SK-N-SH treated with all-trans-retinoic acid at 6 μM for 48 hours (cell line): ENCODE data around the gene RAI14.

Experiments
- BACH2 ChIP-seq: fragments of 250-450 bp; sonication (Bioruptor Pico); IDR thresholded peaks from 2 replicates; pipeline ENCODE4 v1.9.0; 2021; ENCODE audit warnings: mild to moderate bottlenecking, borderline replicate concordance
- CSDC2 ChIP-seq: fragments of 250-450 bp; sonication (Bioruptor Pico); IDR thresholded peaks from 2 replicates; pipeline ENCODE4 v1.5.0; 2020; ENCODE audit warnings: mild to moderate bottlenecking, moderate library complexity
- GLIS3 ChIP-seq: fragments of 250-450 bp; sonication (Bioruptor Pico); IDR thresholded peaks from 2 replicates; pipeline ENCODE4 v1.5.0; 2020; ENCODE audit warnings: mild to moderate bottlenecking, moderate library complexity
- ISL1 ChIP-seq: fragments of 250-450 bp; sonication (Bioruptor Pico); IDR thresholded peaks from 2 replicates; pipeline ENCODE4 v2.1.2; 2022; ENCODE audit warnings: mild to moderate bottlenecking, moderate library complexity
- OSR1 ChIP-seq: fragments of 250-450 bp; sonication (Bioruptor Pico); IDR thresholded peaks from 2 replicates; pipeline ENCODE4 v1.8.0; 2022; ENCODE audit warnings: moderate library complexity, mild to moderate bottlenecking, inconsistent platforms
- PPARA ChIP-seq: fragments of 250-450 bp; sonication (Bioruptor Pico); IDR thresholded peaks from 2 replicates; pipeline ENCODE4 v1.5.0; 2020; ENCODE audit warnings: mild to moderate bottlenecking, borderline replicate concordance
- TOX ChIP-seq: fragments of 250-450 bp; sonication (Bioruptor Pico); IDR thresholded peaks from 2 replicates; pipeline ENCODE4 v1.8.0; 2021; ENCODE audit warnings: mild to moderate bottlenecking, moderate library complexity, borderline replicate concordance
- ZC3H10 ChIP-seq: fragments of 250-450 bp; sonication (Bioruptor Pico); IDR thresholded peaks from 2 replicates; pipeline ENCODE4 v1.5.1; 2021; ENCODE audit warnings: mild to moderate bottlenecking, moderate library complexity
- ZFP3 ChIP-seq: fragments of 250-450 bp; sonication (Bioruptor Pico); IDR thresholded peaks from 2 replicates; pipeline ENCODE4 v1.5.0; 2020; ENCODE audit warnings: mild to moderate bottlenecking, moderate library complexity
- ZFP30 ChIP-seq: fragments of 450-650 bp; formaldehyde crosslinking; IDR thresholded peaks from 2 replicates; pipeline ENCODE4 v1.5.0; 2022; ENCODE audit warnings: mild to moderate bottlenecking, moderate library complexity
- TF ChIP-seq, protein P1 (sequence below): fragments of 250-450 bp; sonication (Bioruptor Pico); IDR thresholded peaks from 2 replicates; pipeline ENCODE4 v1.8.0; 2021; ENCODE audit warnings: low read depth, mild to moderate bottlenecking, moderate library complexity, borderline replicate concordance
- TF ChIP-seq, protein P2 (sequence below): fragments of 250-450 bp; sonication (Bioruptor Pico); IDR thresholded peaks from 2 replicates; pipeline ENCODE4 v1.8.0; 2020; ENCODE audit warnings: mild to moderate bottlenecking, moderate library complexity, borderline replicate concordance
- TF ChIP-seq, protein P3 (sequence below): fragments of 250-450 bp; sonication (Bioruptor Pico); IDR thresholded peaks from 2 replicates; pipeline ENCODE4 v1.5.1; 2020; ENCODE audit warnings: low read depth, mild to moderate bottlenecking, moderate library complexity

DNA sequence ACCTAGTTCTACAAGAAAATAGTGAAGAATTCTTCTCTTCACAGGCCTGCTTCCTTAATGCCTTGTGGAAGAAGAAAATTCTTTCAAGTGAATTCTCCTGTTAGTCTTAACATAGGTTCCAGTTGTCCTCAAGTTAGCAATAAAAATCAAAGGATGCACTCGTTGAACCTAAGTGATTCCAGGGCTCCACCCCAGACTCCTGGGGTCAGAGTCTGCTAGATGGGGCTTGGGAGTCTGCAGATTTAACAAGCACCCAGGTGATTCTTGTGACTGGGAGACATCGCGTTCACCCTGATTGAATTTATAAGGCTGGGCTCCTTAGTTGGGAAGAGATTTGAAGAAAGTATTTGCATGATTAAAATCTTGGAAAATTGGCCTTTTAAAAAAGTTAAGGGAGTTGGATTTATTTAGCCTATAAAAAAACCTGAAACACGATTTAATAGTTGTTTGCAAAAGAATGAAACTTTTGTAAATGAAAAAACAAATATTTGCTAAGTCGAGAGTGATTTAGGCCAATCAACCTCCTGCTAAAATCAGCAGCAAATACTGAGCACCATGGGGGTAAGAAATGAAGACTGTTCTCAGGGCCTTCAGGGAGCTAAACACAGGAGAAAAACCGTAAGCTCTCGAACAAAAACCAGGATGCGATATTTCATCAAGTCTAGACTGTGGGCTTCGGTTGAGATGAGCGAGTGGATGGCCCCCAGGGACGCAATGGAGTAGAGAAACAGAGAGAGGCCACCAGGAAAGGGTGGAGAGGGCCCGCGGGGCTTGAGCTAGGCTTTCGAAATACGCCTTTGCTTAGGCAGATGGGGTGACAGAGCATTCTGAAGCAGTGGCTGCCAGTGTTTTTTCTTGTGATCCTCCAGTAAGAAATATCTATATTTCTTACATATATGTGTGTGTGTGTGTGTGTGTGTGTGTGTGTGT lies 95.9 kb downstream of the RAI14 start:
- no peak for TF ChIP-seq PPARA (CRISPR knock-in tag)
- TF ChIP-seq, protein P1, sequence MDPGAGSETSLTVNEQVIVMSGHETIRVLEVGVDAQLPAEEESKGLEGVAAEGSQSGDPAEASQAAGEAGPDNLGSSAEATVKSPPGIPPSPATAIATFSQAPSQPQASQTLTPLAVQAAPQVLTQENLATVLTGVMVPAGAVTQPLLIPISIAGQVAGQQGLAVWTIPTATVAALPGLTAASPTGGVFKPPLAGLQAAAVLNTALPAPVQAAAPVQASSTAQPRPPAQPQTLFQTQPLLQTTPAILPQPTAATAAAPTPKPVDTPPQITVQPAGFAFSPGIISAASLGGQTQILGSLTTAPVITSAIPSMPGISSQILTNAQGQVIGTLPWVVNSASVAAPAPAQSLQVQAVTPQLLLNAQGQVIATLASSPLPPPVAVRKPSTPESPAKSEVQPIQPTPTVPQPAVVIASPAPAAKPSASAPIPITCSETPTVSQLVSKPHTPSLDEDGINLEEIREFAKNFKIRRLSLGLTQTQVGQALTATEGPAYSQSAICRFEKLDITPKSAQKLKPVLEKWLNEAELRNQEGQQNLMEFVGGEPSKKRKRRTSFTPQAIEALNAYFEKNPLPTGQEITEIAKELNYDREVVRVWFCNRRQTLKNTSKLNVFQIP (CRISPR knock-in tag), result no peak
- TF ChIP-seq ISL1 (CRISPR knock-in tag), result no peak
- no peak for TF ChIP-seq ZC3H10
- no peak for TF ChIP-seq GLIS3 (CRISPR knock-in tag)
- TF ChIP-seq TOX (CRISPR knock-in tag), result no peak
- TF ChIP-seq ZFP3 (CRISPR knock-in tag), result no peak
- TF ChIP-seq ZFP30, result no peak
- TF ChIP-seq, protein P2, sequence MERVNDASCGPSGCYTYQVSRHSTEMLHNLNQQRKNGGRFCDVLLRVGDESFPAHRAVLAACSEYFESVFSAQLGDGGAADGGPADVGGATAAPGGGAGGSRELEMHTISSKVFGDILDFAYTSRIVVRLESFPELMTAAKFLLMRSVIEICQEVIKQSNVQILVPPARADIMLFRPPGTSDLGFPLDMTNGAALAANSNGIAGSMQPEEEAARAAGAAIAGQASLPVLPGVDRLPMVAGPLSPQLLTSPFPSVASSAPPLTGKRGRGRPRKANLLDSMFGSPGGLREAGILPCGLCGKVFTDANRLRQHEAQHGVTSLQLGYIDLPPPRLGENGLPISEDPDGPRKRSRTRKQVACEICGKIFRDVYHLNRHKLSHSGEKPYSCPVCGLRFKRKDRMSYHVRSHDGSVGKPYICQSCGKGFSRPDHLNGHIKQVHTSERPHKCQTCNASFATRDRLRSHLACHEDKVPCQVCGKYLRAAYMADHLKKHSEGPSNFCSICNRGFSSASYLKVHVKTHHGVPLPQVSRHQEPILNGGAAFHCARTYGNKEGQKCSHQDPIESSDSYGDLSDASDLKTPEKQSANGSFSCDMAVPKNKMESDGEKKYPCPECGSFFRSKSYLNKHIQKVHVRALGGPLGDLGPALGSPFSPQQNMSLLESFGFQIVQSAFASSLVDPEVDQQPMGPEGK (CRISPR knock-in tag), result no peak
- TF ChIP-seq, protein P3, sequence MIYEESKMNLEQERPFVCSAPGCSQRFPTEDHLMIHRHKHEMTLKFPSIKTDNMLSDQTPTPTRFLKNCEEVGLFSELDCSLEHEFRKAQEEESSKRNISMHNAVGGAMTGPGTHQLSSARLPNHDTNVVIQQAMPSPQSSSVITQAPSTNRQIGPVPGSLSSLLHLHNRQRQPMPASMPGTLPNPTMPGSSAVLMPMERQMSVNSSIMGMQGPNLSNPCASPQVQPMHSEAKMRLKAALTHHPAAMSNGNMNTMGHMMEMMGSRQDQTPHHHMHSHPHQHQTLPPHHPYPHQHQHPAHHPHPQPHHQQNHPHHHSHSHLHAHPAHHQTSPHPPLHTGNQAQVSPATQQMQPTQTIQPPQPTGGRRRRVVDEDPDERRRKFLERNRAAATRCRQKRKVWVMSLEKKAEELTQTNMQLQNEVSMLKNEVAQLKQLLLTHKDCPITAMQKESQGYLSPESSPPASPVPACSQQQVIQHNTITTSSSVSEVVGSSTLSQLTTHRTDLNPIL (CRISPR knock-in tag), result no peak
- TF ChIP-seq OSR1 (CRISPR knock-in tag), result no peak
- TF ChIP-seq CSDC2 (CRISPR knock-in tag), result no peak
- no peak for TF ChIP-seq BACH2 (CRISPR knock-in tag)
